Measurements from ENCODE around the gene C14orf180. TPM values are rescaled to one million over a fixed set of nuclear protein-coding genes. Genes with fewer than 3 reads are reported as not detected.

The C14orf180 gene
- polyA plus RNA-seq, 3 donors: not detected

DNA sequence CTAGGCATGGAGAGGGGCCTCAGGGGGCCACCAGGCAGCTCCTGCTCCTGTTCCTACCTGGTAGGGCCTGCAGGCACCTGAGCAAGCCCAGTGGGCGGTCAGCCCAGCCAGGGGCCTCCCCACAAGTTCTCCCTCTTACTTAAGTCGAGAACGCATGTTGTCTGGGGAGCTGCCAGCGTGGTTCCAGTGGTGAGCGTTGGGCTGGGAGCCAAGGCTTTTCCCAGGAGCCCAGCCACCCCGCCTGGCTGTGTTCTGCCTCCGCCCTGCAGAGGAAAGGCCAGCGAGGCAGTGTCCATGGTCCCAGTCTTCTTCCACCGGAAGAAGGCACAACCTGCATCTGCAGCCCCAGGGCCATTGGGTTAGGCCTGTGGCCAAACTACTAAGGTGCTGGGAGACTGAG lies 1.4 kb downstream of the C14orf180 start:
- Histone ChIP-seq H3K36me3 (replicated peaks in 1 of 2; ENCODE audit: control insufficient read depth in 1 of 2, insufficient read depth in 2 of 2, low read length in 2 of 2) (no peaks in the 10 kb centered on the region), H3K9me3 (replicated peaks in 1 of 2; ENCODE audit: control insufficient read depth in 1 of 2, insufficient read depth in 1 of 2, low read length in 2 of 2) (no peaks in the 10 kb centered on the region), H4K20me1 (ENCODE audit: insufficient read depth, low read length) (no peaks in the 10 kb centered on the region), H3K27me3 (ENCODE audit: control insufficient read depth in 2 of 2, insufficient read depth in 2 of 2, low read length in 2 of 2) (no peaks in the 10 kb centered on the region), H3K4me3 (replicated peaks in 1 of 3; ENCODE audit: low read depth in 2 of 3, low read length in 3 of 3) (no peak overlapping the region), H3K9ac (ENCODE audit: insufficient read depth, low read length, poor library complexity, severe bottlenecking) (no peak overlapping the region), H3K4me1 (ENCODE audit: control insufficient read depth in 1 of 2, insufficient read depth in 2 of 2, low read length in 2 of 2) (no peaks in the 10 kb centered on the region), H3K4me2 (replicated peaks; ENCODE audit: extremely low read depth, low read length, poor library complexity, severe bottlenecking) (no peak overlapping the region), H3K27ac (ENCODE audit: low read depth in 1 of 2, low read length in 2 of 2) (no peak overlapping the region), H3K79me2 (ENCODE audit: insufficient read depth, low read length) (no peaks in the 10 kb centered on the region), H2AFZ (ENCODE audit: insufficient read depth, low read depth, low read length, poor library complexity, severe bottlenecking) (no peak overlapping the region)
- Mint-ChIP-seq H3K27me3 (ENCODE audit: low read depth in 3 of 3) (peaks cover 0 to 6% (median 3%) of the 10 kb centered on the region in 3 donors), H3K4me1 (no peaks in the 10 kb centered on the region), H3K36me3 (no peaks in the 10 kb centered on the region), H3K27ac (no peak overlapping the region), H3K9me3 (no peaks in the 10 kb centered on the region), H3K4me3 (no peak overlapping the region)
- DNase-seq: no peak
- intact Hi-C loops (cut with micrococcal nuclease): no loop called here
- 75% methylated on average over 9 of the region's 9 CpGs for WGBS (ENCODE audit: insufficient coverage)
- TF ChIP-seq, protein P1, sequence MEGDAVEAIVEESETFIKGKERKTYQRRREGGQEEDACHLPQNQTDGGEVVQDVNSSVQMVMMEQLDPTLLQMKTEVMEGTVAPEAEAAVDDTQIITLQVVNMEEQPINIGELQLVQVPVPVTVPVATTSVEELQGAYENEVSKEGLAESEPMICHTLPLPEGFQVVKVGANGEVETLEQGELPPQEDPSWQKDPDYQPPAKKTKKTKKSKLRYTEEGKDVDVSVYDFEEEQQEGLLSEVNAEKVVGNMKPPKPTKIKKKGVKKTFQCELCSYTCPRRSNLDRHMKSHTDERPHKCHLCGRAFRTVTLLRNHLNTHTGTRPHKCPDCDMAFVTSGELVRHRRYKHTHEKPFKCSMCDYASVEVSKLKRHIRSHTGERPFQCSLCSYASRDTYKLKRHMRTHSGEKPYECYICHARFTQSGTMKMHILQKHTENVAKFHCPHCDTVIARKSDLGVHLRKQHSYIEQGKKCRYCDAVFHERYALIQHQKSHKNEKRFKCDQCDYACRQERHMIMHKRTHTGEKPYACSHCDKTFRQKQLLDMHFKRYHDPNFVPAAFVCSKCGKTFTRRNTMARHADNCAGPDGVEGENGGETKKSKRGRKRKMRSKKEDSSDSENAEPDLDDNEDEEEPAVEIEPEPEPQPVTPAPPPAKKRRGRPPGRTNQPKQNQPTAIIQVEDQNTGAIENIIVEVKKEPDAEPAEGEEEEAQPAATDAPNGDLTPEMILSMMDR (IDR thresholded peaks at IDR 0.05): no peak

DNA sequence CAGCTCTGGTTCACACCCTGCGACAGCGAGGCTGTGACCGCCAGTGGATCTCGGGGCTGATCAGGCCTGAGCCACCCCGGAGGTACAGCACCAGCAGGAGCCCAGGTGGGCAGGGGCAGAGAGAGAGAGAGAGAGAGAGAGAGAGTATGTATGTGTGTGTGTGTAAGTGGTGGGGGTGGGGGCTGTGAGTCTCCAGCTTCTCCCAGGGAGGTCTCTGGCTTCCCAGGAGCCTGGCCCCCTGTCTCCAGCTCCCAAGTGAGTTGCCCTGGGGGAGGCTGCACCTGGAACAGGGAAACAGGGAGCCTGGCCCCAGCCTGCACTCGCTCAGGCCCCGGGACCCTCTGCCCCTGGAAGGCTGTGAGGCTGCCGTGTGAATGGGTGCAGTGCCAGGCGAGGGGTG lies 2.0 kb downstream of the C14orf180 start:
- Histone ChIP-seq H3K4me3 (replicated peaks in 1 of 3; ENCODE audit: low read depth in 2 of 3, low read length in 3 of 3) (no peak overlapping the region), H2AFZ (ENCODE audit: insufficient read depth, low read depth, low read length, poor library complexity, severe bottlenecking) (no peak overlapping the region), H3K79me2 (ENCODE audit: insufficient read depth, low read length) (no peaks in the 10 kb centered on the region), H3K27ac (ENCODE audit: low read depth in 1 of 2, low read length in 2 of 2) (no peak overlapping the region), H3K9me3 (replicated peaks in 1 of 2; ENCODE audit: control insufficient read depth in 1 of 2, insufficient read depth in 1 of 2, low read length in 2 of 2) (no peaks in the 10 kb centered on the region), H3K4me1 (ENCODE audit: control insufficient read depth in 1 of 2, insufficient read depth in 2 of 2, low read length in 2 of 2) (no peaks in the 10 kb centered on the region), H3K4me2 (replicated peaks; ENCODE audit: extremely low read depth, low read length, poor library complexity, severe bottlenecking) (no peak overlapping the region), H3K9ac (ENCODE audit: insufficient read depth, low read length, poor library complexity, severe bottlenecking) (no peak overlapping the region), H4K20me1 (ENCODE audit: insufficient read depth, low read length) (no peaks in the 10 kb centered on the region), H3K27me3 (ENCODE audit: control insufficient read depth in 2 of 2, insufficient read depth in 2 of 2, low read length in 2 of 2) (no peaks in the 10 kb centered on the region), H3K36me3 (replicated peaks in 1 of 2; ENCODE audit: control insufficient read depth in 1 of 2, insufficient read depth in 2 of 2, low read length in 2 of 2) (no peaks in the 10 kb centered on the region)
- WGBS (ENCODE audit: insufficient coverage): 75% methylated on average over 9 of the region's 9 CpGs
- DNase-seq: no peak
- Mint-ChIP-seq H3K36me3 (no peaks in the 10 kb centered on the region), H3K27me3 (ENCODE audit: low read depth in 3 of 3) (peaks cover 1 to 6% (median 3%) of the 10 kb centered on the region in 3 donors), H3K9me3 (no peaks in the 10 kb centered on the region), H3K27ac (no peak overlapping the region), H3K4me3 (no peak overlapping the region), H3K4me1 (no peaks in the 10 kb centered on the region)
- TF ChIP-seq, protein P1 (IDR thresholded peaks at IDR 0.05): no peak
- intact Hi-C loops (cut with micrococcal nuclease): no loop called here

Data from CD14-positive monocyte (primary cell).